HG03378 (cell line): Measurements from ENCODE around the gene UTF1.

Source experiments
- ATAC-seq: cut with Tn5 transposase; IDR thresholded peaks from one replicate; pipeline ENCODE4 v1.9.1; 2021; ENCODE audit warnings: mild to moderate bottlenecking, moderate library complexity; ENCODE audit not compliant: unreplicated experiment

UTF1 gene

DNA sequence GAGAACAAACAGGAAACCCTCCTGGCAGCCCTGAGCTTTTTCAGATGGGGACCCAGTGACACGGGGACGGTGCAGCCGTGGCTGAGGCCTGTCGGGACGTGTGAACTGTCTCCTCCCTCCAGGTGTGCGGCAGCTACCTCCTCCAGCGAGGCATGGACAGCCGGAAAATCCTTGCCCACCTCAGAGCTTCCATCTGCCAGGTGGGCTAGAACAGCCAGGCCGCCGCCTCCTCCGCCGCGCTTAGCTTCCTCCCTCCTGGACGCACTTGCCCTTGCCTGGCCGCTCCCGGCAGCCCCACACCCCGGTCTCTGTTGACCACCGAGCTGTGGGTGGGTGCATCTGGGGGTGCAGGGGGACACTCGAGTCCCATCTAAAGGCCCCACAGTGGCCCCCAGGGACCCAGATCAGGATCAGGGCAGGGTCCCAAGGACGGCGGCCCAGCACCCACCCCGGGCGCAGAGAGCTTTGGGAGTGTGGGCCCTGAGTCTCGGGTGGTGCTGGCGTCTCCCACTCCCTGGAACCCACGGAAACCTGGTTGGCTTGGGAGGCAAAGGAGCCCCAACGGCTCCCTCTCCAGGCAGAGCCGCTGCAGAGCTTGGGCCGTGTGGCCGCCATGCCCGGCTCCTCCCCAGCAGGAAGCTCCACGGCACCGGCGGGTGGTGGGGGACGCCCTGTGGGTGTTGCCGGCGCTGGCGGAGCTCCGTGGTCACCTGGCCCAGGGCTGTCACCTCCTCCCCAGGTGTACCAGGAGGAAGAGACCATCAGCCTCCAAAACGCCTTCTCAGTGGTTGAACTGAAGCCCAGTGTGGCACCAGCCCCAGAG lies 32.9 kb upstream of the UTF1 start:
- ATAC-seq = no peak

DNA sequence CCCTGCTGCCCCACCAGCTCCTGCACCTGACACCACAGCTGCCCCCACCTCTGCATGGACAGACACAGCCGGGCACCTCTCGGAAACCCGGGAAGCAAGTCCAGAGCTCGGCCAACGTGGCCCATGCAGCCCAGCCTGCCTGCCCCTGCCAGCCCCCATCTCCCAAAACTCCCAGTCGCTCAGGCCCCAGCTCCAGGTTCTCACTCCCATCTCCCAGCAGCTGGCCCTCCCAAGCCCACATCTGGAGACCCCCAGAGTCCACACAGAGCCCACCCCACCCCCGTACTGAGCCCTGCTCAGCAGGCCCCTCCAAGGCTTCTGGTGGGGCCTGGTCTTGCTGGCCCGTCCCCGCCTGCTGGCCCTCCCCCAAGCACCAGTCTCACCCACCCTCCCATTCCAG lies 32.2 kb upstream of the UTF1 start:
- ATAC-seq = no peak

DNA sequence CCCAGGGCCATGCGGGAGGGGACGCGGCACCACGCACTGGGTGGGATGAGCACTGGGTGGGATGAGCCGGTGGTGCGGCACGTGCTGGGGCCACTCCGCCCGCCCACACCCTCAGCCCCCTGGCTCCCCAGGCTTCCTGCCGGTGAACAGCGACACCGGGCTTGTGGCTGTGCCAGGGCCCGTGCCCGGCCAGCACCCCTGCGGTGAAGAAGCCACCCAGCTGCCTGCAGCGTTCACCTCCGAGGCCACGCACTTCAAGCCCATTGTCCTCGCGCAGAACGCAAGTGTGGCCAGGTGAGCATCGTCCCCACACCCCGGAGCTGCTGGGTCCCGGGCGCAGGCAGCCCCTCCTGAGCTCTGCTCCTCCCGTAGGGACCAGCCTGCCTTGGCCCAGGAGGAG lies 31.8 kb upstream of the UTF1 start:
- ATAC-seq = no peak

DNA sequence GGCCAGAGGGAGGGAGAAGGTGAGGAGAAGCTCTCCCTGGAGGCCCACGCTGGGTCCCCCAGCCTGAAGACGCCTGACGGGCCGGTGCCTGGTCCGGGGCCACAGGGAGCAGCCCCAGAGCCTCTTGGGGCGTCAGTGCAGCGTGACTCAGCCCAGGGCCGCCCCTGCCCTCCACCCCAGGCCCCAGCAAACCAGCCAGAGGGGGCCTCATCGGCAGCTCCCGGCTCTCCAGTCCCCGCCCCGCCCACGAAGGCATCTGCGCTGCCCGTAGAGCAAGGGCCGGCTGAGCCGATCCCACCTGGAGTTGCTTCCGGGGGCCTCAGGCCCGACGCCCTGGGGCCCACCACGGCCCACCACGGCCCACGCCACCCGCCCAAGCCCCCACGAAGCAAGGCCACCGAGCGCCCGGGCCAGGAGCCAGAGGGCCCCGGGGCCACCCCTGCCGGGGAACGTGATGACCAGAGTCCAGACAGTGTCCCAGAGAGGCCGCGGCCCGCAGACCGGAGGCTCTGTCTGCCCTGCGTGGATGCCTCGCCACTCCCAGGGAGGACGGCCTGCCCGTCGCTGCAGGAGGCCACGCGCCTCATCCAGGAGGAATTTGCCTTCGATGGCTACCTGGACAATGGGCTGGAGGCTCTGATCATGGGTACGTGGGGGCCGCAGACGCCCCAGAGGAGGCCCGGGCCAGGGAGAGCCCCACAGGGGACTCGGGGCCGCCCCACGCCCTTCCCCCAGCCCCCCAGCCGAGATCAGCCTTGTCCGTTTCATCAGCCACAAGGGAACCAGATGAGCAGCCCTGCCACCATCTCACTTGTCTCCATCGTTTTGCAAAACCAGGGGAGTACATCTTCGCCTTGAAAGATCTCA lies 31.2 kb upstream of the UTF1 start:
- ATAC-seq = no peak

DNA sequence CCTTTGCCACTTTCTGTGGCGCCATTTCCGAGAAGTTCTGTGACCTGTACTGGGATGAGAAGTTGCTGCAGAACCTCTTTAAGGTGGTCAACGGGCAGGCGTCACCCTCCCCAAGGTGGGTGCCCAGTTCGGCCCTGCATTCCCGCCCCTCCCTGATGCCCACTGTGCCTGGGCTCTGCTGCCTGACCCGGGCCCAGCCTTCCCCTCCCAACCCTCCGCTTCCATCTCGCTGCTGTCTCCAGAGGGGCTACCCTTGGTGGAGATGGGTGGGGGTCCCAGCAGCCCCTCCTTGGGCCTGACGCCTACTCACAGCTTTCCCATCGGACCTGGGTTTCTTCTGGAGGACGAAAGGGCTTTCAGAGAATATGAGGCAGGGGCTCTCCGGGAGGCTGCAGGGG lies 30.5 kb upstream of the UTF1 start:
- no peak for ATAC-seq

DNA sequence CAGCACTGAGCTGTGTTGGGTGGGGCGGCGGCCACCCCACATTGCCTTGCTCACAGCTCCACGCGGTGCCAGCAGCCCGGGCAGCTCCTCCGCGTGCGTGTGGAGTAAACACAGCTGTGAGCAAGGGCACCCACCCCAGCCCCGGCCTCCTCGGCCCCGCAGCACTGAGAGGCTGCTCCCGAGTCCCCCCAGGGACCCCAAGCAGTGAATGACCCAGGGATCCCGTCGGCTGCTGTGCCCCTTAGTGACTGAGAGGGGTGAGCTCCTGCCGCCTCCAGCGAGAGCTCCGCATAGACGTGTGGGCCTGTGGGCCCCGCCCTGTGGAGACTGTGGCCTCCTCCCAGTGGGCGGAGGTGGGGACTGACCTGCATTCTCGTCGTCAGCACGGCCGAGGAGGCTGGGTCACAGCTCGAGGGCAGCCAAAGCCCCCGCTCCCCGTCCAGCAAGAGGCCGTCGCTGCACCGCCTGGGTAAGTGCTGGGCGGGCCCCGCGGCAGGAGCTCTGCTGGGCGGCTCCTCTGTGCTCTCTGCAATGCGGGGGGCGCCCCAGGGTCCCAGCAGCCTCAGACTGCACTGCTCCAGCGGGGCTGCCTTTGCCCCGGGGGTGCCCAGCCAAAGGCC lies 29.9 kb upstream of the UTF1 start:
- no peak for ATAC-seq

DNA sequence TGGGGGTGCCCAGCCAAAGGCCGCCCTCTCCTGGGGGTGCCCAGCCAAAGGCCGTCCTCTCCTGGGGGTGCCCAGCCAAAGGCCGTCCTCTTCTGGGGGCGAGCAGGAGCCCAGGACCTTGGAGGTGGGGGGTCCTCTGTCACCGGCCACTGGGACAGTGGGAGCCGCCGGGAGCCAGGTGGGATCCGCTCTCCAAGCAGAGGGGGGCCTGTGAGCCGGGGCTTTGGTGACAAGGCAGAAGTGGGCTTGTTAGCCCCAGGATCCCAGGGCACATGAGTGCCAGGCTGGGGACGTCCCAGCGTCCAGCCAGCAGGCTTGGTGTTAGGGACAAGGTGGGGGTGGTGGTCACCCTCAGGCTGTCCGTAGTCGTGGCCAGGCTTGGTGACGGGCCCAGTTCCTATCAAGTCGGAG lies 29.4 kb upstream of the UTF1 start:
- ATAC-seq = no peak

DNA sequence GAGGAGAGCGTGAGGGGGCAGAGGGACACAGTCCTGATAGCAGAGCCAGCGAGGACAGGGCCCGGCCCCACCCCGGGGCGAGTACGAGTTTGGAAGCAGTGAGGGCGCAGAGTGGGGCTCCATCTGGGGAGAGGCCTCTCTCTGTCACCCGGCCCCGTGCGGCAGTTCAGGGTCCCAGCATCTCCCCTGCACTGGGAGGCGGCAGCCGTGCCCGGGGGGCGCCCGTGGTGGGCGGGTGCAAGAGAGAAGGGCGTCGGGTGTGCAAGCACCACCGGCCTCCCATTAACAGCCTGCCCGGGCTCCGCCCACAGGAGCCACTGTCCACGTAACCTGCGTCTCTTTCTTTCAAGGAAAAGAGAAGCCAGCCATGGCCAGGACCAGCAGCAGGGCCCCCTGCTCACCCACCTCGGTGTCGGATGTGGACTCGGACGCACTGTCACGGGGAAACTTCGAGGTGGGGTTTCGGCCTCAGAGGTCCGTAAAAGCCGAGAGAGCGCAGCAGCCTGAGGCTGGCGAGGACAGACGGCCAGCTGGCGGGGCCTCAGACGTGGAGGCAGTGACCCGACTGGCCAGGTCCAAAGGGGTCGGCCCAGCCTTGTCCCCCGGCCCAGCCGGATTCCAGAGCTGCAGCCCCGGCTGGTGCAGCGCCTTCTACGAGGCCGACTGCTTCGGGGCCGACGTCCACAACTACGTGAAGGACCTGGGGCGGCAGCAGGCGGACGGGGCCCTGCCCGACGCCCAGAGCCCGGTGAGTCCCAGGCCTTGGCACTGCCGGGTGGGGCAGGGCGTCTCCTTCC lies 28.7 kb upstream of the UTF1 start:
- ATAC-seq = no peak

DNA sequence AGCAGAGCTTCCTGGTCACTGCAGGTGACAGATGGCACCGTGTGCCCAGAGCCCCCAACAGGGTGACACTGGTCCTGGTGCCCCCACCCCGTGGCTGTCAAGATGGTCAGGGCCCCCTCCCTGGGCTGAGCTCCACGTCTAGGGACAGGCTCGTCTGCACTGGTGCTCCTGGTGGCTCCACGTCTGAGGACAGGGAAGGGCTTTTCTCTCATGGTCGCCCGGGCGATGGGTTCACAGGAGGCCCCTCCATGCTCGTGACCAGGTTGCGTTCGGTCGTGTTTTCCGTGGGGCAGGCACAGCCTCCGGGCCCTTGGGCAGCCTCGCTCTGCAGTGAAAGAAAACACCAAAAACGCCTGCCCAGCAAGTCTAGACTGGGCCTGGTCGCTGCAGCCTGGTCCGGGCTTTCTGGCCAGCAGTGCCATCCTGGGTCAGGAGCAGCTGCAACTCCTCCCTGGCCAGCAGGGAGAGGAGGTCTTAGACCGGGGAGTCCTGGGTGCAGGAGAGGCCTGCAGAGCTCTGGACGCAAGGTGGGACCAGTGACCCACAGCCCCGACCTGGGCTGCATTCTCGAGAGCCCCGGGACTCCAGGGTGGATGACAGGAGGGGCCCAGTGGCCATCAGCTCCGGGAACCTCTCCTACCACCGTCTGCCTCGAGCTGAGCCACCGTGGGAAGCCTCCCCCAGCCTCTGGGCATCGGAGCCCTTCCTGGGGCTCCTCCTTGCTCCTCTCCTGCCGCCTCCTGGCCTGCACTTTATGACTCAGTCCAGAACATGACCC lies 27.9 kb upstream of the UTF1 start:
- ATAC-seq = no peak

DNA sequence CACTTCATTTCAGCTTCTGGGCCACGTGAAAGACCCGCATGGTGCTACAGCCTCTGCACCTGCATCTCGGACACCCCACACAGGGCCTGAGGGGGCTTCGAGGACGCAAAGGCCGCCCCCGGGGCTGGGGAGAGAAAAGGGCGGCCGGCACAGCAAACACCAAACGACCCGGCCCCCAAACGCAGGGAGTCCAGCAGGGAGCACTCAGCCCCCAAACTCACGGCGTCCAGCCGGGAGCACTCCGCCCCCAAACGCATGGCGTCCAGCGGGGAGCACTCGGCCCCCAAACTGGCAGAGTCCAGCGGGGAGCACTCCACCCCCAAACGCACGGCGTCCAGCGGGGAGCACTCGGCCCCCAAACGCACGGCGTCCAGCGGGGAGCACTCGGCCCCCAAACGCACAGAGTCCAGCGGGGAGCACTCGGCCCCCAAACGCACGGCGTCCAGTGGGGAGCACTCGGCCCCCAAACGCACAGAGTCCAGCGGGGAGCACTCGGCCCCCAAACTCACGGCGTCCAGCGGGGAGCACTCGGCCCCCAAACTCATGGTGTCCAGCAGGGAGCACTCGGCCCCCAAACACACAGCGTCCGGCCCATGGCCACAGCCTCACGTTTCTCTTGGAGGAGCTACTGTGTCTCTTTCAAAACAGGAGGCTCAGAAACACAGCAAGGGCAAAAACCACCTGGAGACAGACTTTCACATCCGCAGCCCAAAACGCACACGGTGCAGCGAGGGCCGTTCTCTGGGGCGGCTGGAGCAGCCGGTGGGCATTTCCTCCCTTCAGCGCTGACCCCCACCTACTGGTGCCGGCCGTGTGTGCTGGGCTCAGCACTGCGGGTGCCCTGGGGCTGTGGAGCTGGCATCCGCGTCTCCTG lies 27.0 kb upstream of the UTF1 start:
- no peak for ATAC-seq

DNA sequence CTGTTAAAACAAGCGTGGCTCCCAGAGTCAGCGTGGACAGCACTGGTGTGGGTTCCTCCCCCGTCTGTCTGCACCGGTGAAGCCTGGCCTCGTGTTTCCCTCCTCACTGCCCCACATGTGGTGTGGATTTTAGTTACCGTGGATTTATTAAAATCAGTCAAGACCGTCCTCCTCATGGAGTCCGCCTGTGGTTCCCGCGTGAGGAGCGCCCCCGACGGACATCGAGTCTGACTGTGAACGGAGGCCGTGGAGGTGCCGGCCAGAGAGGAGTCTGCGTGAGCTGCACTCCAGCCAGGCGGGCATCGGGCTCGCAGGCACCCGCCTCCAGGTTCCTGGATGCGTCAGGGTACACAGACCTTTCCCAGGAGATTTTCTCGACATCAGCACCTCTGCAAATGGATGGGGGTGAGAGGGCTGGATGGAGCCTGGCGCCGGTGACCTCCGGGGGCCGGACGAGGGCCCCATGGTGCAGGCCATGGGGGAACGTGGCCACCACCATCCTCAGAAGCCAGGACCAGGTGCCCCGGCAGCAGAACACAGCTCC lies 26.3 kb upstream of the UTF1 start:
- no peak for ATAC-seq

DNA sequence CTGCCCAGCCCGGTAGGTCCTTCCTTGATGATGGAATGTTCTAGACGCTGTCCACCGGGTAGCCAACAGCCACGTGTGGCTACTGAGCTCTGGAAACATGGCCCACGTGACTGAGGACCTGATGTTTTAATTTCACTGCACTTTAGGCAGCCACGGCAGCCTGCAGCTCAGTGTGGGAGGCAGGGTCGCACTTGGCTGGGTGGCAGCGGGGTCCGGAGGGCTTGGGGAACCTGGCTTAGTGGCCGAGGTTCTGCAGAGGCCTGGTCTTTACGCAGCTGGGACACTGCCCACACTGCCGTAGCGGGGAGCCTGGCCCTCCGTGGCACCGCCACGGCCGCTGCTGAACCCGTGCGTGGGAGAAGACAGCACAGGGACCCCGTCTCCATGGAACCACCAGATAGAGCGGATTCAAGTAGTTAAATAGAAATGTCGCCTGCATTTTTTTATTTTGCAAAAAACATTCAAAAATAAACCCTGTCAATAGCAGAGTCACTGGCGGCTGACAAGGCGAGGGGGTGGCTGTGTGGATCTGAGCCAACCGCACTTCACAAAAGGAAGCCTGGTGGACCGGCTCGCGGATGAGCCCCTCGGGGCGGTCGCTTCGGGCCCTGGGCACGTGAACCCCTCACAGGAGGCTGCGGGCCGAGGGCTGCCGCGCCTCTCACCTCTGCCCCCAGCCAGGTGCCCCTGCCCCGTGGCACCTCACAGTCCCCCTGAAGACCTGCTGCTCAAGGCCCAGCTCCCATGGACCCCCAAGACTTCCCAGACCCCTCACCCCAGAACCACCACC lies 25.6 kb upstream of the UTF1 start:
- ATAC-seq = no peak

DNA sequence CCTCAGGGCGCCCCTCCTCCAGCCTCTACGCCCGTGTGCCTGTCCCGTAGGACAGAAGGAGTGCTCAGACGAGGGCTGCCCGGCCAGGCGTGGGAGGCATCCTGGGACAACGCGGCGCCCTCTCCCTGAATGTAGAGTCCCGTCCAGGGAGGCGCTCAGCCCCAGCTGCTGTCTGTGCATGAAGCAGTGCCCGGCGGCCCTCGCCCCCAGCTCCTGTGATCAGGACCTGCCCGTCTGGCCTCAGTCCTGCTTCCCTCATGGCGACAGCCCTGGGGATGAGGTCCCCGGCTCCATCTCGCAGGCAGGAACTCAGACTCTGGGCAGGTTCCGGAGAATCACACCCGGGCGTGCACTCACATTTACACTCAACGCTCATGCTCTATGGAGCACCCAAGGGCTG lies 24.9 kb upstream of the UTF1 start:
- no peak for ATAC-seq

DNA sequence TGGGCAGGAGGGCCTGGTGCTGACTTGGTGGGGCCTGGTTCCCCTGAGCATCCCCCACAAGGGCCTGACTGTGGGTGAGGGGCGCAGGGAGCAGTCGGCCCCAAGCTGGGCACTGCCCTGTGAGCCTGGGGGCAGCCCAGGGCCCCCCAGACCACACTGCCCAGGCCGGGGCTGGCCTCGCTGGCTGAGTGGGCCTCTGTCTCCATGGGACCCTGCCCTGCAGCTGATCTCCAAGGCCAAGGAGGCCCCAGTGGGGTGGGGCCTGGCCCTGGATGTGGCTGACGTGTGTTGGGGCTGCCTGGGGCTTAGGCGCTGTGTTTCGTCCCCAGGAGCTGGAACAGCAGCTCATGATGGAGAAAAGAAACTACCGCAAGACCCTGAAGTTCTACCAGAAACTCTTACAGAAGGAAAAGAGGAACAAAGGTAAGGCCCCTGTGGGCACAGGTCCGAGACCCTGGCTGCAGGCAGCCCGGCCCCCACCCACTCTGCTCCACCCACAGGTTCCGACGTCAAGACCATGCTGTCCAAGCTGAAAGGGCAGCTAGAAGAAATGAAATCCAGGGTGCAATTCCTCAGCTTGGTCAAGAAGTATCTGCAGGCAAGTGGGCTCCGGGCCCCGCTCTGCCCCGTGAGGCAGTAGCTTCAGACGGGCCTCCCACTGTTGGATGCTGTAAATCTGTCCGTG lies 23.5 kb upstream of the UTF1 start:
- no peak for ATAC-seq

DNA sequence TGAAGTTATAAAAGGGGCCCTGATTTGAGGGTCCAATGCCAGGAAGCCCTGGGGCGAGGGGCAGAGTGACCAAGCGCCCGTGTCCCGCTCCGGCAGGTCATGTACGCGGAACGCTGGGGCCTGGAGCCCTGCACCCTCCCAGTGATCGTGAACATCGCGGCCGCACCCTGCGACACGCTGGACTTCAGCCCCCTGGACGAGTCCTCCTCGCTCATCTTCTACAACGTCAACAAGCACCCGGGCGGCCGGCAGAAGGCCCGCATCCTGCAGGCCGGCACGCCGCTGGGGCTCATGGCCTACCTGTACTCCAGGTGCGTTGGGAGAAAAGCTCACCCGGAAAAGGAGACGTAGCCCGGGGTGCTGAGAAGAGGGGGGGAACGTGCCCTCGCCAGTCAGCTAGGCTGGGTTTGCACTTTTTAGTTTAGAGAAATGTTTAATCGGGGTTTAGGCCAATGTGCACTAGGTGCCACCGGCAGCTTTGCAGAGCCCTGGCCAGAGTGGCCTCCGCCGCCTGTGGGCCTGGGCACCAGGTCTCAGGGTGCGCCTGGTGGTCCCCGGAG lies 22.9 kb upstream of the UTF1 start:
- ATAC-seq = no peak

DNA sequence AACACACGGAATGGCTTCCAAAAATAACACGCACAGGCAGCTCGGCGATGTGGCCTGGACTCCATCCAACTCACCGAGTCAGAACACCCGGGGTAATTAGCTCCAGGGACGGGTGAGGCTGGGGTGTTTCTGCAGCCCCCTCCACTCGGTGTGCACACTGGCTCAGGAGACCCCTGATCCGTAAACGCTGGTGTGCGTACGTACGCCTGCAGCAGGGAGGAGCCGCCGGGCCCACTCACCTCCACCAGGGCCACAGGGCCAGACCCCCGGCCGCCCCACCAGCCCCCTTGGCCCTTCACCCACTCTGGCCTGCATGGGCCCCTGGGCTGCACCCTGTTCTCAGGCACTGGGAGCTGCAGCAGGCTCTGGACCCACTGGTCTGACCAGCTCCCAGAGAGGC lies 22.4 kb upstream of the UTF1 start:
- ATAC-seq = no peak

DNA sequence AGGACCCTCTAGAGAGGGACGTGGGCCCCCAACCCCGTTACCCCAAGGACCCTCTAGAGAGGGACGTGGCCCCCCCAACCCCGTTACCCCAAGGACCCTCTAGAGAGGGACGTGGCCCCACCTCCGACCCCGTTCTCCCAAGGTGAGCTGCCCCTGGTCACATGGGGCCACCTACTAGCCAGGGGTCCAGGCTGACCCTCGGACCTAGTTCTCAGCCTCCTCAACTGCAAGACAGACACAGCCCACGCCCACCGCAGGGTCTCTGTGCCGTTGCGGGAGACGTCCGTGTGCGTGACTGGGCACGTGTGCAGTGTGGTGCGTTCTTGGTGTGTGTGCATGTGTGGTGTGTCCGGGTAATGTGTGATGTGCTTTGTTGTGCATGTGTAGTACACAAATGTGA lies 21.6 kb upstream of the UTF1 start:
- no peak for ATAC-seq
